Gastroesophageal sphincter (tissue), 3 donors: ENCODE results near the gene GAS2L2.

Experiments
- EP300 ChIP-seq: sonication (generic); formaldehyde crosslinking; IDR thresholded peaks from one replicate; pipeline ENCODE4 v1.6.1; 2017; ENCODE audit warnings: antibody characterized with exemption, mild to moderate bottlenecking
- POLR2A ChIP-seq, 2 donors: fragments of 450-650 bp; IDR thresholded peaks; one replicate each; pipeline ENCODE4 v1.6.1; 2017; ENCODE audit warnings: antibody characterized with exemption in 2 of 2, mild to moderate bottlenecking in 2 of 2, moderate library complexity in 1 of 2
- POLR2AphosphoS5 ChIP-seq: sonication (generic); formaldehyde crosslinking; IDR thresholded peaks from one replicate; pipeline ENCODE4 v1.6.1; 2017; ENCODE audit warnings: antibody characterized with exemption
- TF ChIP-seq, protein P1 (sequence below), 4 experiments: fragments of 200-600 bp in 2 of 4; fragments of 450-650 bp in 2 of 4; sonication (generic) in 1 of 4; IDR thresholded peaks; one replicate each; pipeline ENCODE4 v1.5.1; 2017 to 2019; ENCODE audit warnings: antibody characterized with exemption in 4 of 4, mild to moderate bottlenecking in 2 of 4, moderate library complexity in 2 of 4

DNA sequence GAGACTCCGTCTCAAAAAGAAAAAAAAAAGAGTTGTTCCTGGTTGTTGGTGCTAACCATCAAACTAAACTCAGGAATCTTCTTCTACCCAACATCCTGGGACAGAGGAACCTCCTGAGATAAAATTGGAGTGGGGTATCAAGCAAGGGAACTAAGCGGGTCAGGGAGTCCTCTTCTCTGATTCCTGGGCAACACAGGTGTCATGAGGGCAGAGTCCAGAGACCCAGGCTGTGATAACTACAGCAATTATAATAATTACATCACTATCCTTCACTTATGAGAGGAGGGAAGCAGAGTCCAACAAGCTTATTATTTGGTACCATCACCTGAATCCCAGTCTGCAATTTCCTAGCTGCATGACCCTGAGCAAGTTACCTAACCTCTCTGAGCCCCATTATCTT is 15.8 kb upstream of the GAS2L2 start:
- TF ChIP-seq, protein P1, sequence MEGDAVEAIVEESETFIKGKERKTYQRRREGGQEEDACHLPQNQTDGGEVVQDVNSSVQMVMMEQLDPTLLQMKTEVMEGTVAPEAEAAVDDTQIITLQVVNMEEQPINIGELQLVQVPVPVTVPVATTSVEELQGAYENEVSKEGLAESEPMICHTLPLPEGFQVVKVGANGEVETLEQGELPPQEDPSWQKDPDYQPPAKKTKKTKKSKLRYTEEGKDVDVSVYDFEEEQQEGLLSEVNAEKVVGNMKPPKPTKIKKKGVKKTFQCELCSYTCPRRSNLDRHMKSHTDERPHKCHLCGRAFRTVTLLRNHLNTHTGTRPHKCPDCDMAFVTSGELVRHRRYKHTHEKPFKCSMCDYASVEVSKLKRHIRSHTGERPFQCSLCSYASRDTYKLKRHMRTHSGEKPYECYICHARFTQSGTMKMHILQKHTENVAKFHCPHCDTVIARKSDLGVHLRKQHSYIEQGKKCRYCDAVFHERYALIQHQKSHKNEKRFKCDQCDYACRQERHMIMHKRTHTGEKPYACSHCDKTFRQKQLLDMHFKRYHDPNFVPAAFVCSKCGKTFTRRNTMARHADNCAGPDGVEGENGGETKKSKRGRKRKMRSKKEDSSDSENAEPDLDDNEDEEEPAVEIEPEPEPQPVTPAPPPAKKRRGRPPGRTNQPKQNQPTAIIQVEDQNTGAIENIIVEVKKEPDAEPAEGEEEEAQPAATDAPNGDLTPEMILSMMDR (IDR thresholded peaks at IDR 0.05): no peak
- TF ChIP-seq POLR2AphosphoS5 (no peak), POLR2A (IDR thresholded peaks at IDR 0.05) (no peak), EP300 (no peak)
